Adrenal gland (tissue), 12 donors: ENCODE measurements around the gene TMIGD2. TPM values are rescaled to one million over a fixed set of nuclear protein-coding genes. Genes with fewer than 3 reads are reported as not detected.
A peak's percentile ranks its signal among the peaks of the same experiment; 100 is the strongest.

Experiments used
- DNase-seq, 7 donors: peaks; one replicate each; pipeline ENCODE4 v3.0.0-alpha.2; 2019 to 2020
- H3K27ac ChIP-seq, 5 donors: fragments of 200-600 bp; sonication (generic) in 4 of 5; 1 replicate in 3 of 5; 2 replicates in 2 of 5; pipeline versions ENCODE4 v1.5.1 to v1.8.0; 2016 to 2020; ENCODE audit warnings: mild to moderate bottlenecking in 1 of 5
- H3K27me3 ChIP-seq: fragments of 200-600 bp; 2 replicates; pipeline ENCODE4 v1.8.0; 2021
- H3K36me3 ChIP-seq, 2 donors: fragments of 200-600 bp; replicated peaks in 1 of 2; 1 replicate in 1 of 2; 2 replicates in 1 of 2; pipeline versions ENCODE4 v1.5.1 to v1.8.0; 2018 to 2022
- H3K4me1 ChIP-seq, 2 donors: fragments of 200-600 bp; replicated peaks in 1 of 2; 1 replicate in 1 of 2; 2 replicates in 1 of 2; pipeline versions ENCODE4 v1.5.1 to v1.8.0; 2018 to 2021
- H3K4me3 ChIP-seq, 4 donors: fragments of 200-600 bp; sonication (generic) in 3 of 4; one replicate each; pipeline ENCODE4 v1.5.1; 2016 to 2018
- H3K9me3 ChIP-seq, 3 donors: fragments of 200-600 bp; sonication (generic) in 1 of 3; replicated peaks in 1 of 3; 1 replicate in 2 of 3; 2 replicates in 1 of 3; pipeline versions ENCODE4 v1.5.1 to v1.8.0; 2016 to 2021
- CTCF ChIP-seq, 6 experiments: fragments of 450-650 bp in 4 of 6; fragments of 200-600 bp in 2 of 6; sonication (generic) in 1 of 6; IDR thresholded peaks; 1 replicate in 5 of 6; 2 replicates in 1 of 6; pipeline versions ENCODE4 v1.5.1 to v1.8.0; 2016 to 2021; ENCODE audit warnings: antibody characterized with exemption in 6 of 6, mild to moderate bottlenecking in 2 of 6, moderate library complexity in 1 of 6
- POLR2A ChIP-seq, 2 donors: fragments of 450-650 bp; IDR thresholded peaks; one replicate each; pipeline ENCODE4 v1.6.1; 2017; ENCODE audit warnings: antibody characterized with exemption in 2 of 2, mild to moderate bottlenecking in 2 of 2, moderate library complexity in 1 of 2
- WGBS, 4 donors: extraction: QIAGEN DNeasy Blood & Tissue Kit in 2 of 4; methylation state at CpG; one replicate each; pipeline versions ENCODE4 v1.1.5 to v1.1.7; 2013 to 2017; 5-methylcytosine and 5-hydroxymethylcytosine counted together
- intact Hi-C, 2 donors: fragments of 100-400 bp; cut with DNase I; formaldehyde crosslinking; loops; one replicate each; pipeline versions ENCODE4 v1.14.1 to v1.15.0; 2022 to 2023
- polyA plus RNA-seq, 3 donors: library from polyadenylated mRNA; stranded (reverse); fragments of 200-250 nt in 2 of 3; fragments of 350-450 nt in 1 of 3; fragmentation: Illumina TruSeq in 1 of 3; extraction: RNeasy Lipid Tissue Mini Kit (QIAGEN cat#74804) in 1 of 3; gene quantifications; one replicate each; pipeline ENCODE4 v1.2.3, GENCODE V29; 2013 to 2014
- total RNA-seq, 9 donors: library from RNA; depleted of rRNA in 4 of 9; stranded (reverse); fragments of >200 nt in 4 of 9; fragments of 120-200 nt in 1 of 9; fragmentation: NEBNext Ultra II Directional in 1 of 9; extraction: Animal tissue kit (Norgen Biotek cat#: 25700) in 1 of 9; gene quantifications; one replicate each; pipeline versions ENCODE4 v1.1.0 to v1.2.4, GENCODE V29; 2013 to 2023
- donor health status: healthy with polysubstance abuse.
- donor health status: Bipolar disorder and iron deficiency.
- donor health status: DM: yes; HTN: yes; CAD: no.
- donor health status: DM: no; HTN: no; CAD: no.
- donor health status: DM: no; HTN: no; CAD: no.
- donor health status: DM: yes; HTN: yes; CAD: no.

The TMIGD2 gene
- total and polyA plus RNA-seq, 12 donors, result 0.17 to 0.25 (median 0.24) TPM; not detected in 9

DNA sequence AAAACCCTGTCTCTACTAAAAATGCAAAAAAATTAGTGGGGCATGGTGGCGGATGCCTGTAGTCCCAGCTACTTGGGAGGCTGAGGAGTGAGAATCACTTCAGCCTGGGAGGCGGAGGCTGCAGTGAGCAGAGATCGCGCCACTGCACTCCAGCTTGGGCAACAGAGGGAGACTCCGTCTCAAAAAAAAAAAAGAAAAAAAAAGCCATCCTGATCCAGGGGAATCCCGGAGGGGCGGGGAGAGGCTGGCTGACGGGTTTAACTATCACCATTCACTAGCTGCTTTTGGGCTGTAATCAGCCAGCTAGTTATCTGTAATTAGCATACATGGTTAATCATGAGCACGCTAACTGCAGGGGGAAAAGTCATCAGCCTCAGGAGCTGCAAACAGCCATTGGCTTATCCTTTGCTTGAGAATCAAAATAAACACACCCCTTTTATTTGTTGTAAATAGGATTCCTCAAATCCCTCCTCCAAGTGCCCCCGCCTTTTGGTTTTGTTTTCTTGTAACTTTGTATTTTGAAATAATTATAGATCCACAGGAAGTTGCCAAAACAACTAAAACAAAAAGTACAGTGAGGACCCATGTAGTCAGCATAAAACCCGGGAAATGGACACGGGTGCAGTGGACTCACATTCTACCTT, 11.8 kb upstream of the TMIGD2 start:
- Histone ChIP-seq H3K4me3 (no peak overlapping the region), H3K9me3 (no peaks in the 10 kb centered on the region)
- 41 to 55% (median 52%) methylated on average over 12 of the region's 12 CpGs for WGBS, 4 donors

GRCh38 chr19:4310247-4311121, 8.3 kb upstream of the TMIGD2 start:
- Histone ChIP-seq H3K4me3 (no peak overlapping the region), H3K27ac (peak overlapping the region in 3 of 5 donors; percentile 38 to 80 (median 67)), H3K4me1 (no peaks in the 10 kb centered on the region), H3K27me3 (no peaks in the 10 kb centered on the region), H3K9me3 (no peaks in the 10 kb centered on the region), H3K36me3 (no peaks in the 10 kb centered on the region)
- intact Hi-C loops, result no loop called here
- DNase-seq, result peak; percentile 50 to 90 (median 79)
- WGBS, 4 donors, result 51 to 64% (median 60%) methylated on average over 16 to 22 of the region's 22 CpGs
- TF ChIP-seq POLR2A (IDR thresholded peaks at IDR 0.05), result no peak
- no peak for TF ChIP-seq CTCF (IDR thresholded peaks at IDR 0.05)

More for the DNA sequence above, 11.8 kb upstream of the TMIGD2 start:
- peak in 1 of 7 donors; percentile 15 for DNase-seq
- intact Hi-C loops, result no loop called here
- H3K27me3 ChIP-seq, result no peaks in the 10 kb centered on the region
- H3K36me3 ChIP-seq, result no peaks in the 10 kb centered on the region
- H3K4me1 ChIP-seq, result no peaks in the 10 kb centered on the region
- H3K27ac ChIP-seq, result no peak overlapping the region
- TF ChIP-seq CTCF (IDR thresholded peaks at IDR 0.05) (no peak), POLR2A (IDR thresholded peaks at IDR 0.05) (no peak)

DNA sequence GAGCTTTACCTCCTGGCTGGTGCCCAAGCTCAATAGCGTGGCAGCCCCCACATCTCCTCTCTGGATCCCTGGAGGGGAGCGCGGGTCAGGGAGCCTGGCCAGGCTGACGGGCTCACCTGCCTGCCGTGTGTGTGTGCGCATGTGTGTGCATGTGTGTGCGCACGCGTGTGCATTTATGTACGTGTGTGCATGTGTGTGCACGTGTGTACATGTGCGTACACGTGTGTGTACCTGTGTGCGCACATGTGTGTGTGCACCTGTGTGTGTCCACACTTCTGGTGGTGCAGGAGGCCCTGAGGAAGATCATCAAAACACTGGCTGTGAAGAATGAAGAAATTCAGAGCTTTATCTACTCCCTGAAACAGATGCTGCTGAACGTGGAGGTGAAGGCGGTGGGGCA, 3.5 kb upstream of the TMIGD2 start:
- Histone ChIP-seq H3K27ac (no peak overlapping the region), H3K4me3 (no peak overlapping the region), H3K36me3 (no peaks in the 10 kb centered on the region), H3K4me1 (no peaks in the 10 kb centered on the region), H3K27me3 (peaks cover 8% of the 10 kb centered on the region), H3K9me3 (no peaks in the 10 kb centered on the region)
- intact Hi-C loops, result no loop called here
- no peak for DNase-seq
- WGBS, 4 donors, result 79 to 83% (median 81%) methylated on average over 11 to 16 of the region's 16 CpGs
- no peak for TF ChIP-seq CTCF (IDR thresholded peaks at IDR 0.05)
- TF ChIP-seq POLR2A (IDR thresholded peaks at IDR 0.05), result no peak

DNA sequence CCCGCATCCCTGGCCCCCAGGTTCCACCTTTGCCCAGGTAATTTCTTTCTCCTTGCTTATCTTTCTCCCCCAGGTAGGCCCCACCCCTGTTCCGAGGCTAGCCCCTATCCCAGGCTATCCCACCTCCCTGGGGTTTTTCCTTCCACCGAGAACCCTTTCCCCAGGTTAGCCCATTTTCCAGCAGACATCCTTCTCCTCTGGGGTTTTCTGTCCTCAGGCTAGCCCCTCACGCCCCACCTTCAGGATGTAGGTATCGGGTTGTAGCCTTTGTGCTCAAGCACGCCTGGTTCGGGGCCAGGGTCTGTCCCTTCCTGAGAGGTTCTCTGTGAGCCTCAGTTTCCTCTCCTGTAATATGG, 3.0 kb upstream of the TMIGD2 start:
- no peak overlapping the region for H3K27ac ChIP-seq
- 65 to 74% (median 70%) methylated on average over 7 of the region's 7 CpGs for WGBS, 4 donors
- peaks cover 8% of the 10 kb centered on the region for H3K27me3 ChIP-seq
- no peaks in the 10 kb centered on the region for H3K36me3 ChIP-seq
- no peaks in the 10 kb centered on the region for H3K4me1 ChIP-seq
- no peaks in the 10 kb centered on the region for H3K9me3 ChIP-seq
- H3K4me3 ChIP-seq, result no peak overlapping the region
- no peak for DNase-seq
- TF ChIP-seq CTCF (IDR thresholded peaks at IDR 0.05) (no peak), POLR2A (IDR thresholded peaks at IDR 0.05) (no peak)
- intact Hi-C loops, result no loop called here
